ENCODE data around the gene NRG3. TPM values are rescaled to one million over a fixed set of nuclear protein-coding genes. Genes with fewer than 3 reads are reported as not detected.

Gene NRG3
- total and polyA plus RNA-seq, 5 donors: 0.23 to 3.4 (median 1.4) TPM

DNA sequence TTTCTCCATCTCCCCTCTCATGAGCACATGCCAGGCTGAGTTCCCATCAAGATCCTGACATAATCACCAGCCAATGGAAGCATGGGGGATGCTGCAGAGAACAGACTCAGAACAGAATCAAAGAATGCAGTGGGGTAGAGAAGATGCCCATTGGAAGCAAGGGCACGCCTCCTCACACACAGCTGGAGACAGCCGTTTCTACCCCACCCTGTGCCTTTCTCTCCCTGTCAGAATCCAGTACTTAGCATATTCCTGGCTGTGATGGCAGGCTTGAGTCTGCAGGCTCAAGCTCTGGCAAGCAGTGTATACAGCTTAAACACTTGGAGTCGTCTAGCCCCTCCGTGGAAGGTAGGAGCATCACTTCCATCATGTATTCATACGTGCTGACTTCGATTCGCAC, 867.9 kb downstream of the NRG3 start:
- no peak for DNase-seq
- Histone ChIP-seq H3K4me1 (ENCODE audit: control insufficient read depth, insufficient read depth, low read length) (no peaks in the 10 kb centered on the region), H3K4me3 (ENCODE audit: low read length) (no peak overlapping the region), H3K9me3 (ENCODE audit: control insufficient read depth, low read length) (no peaks in the 10 kb centered on the region), H3K27ac (ENCODE audit: low read length) (no peak overlapping the region), H3K27me3 (ENCODE audit: control insufficient read depth, insufficient read depth) (no peaks in the 10 kb centered on the region)
- no peak for ATAC-seq
- 79% methylated on average over 7 of the region's 7 CpGs for WGBS
- intact Hi-C loops (cut with DNase I): no loop called here

DNA sequence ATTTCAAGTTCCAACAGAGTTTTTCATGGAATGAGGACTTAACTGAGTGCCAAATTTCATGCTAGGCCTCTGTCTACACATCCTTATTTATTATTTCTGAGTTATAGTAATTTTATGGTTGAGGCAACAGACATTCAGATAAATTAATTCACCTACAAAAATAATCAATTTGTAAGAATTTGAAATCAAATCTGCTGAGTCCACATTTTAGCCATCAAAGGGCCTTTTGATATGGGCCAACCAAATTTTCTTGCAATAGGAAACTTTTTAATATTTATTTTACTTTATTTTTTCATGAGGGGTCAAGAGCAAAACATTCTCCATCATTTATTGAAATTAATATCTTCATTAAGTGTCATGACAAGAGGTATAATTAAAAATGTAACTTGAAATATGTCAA, 875.5 kb downstream of the NRG3 start:
- ATAC-seq: no peak
- no peak overlapping the region for H3K4me3 ChIP-seq (ENCODE audit: low read length)
- intact Hi-C loops (cut with DNase I): no loop called here

DNA sequence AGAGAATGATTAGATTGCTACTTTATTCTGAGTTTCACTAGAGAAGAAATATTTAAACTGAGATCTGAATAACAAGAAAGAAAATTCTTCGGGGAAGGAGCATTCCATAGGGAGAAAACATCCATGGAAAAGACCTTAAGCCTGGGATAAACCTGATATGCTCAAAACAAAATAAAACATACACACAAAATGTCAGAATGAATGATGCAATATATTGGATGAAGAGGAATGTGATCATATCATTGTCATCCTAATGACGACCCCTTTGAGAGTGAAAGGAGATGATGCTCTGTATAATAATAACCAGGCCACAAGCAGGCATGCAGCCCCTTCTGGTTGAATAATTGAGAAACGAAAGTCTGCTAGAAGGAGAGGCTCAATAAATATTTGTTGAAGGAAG, 882.4 kb downstream of the NRG3 start:
- no peaks in the 10 kb centered on the region for H3K4me1 ChIP-seq (ENCODE audit: control insufficient read depth, insufficient read depth, low read length)
- WGBS: 76% methylated on average over 3 of the region's 3 CpGs
- H3K4me3 ChIP-seq (ENCODE audit: low read length): no peak overlapping the region
- H3K27ac ChIP-seq (ENCODE audit: low read length): no peak overlapping the region
- ATAC-seq: no peak
- H3K9me3 ChIP-seq (ENCODE audit: control insufficient read depth, low read length): no peaks in the 10 kb centered on the region
- DNase-seq: no peak
- intact Hi-C loops (cut with DNase I): no loop called here
- H3K27me3 ChIP-seq (ENCODE audit: control insufficient read depth, insufficient read depth): no peaks in the 10 kb centered on the region

More for the DNA sequence above, 875.5 kb downstream of the NRG3 start:
- Histone ChIP-seq H3K27ac (ENCODE audit: low read length) (no peak overlapping the region), H3K9me3 (ENCODE audit: control insufficient read depth, low read length) (no peaks in the 10 kb centered on the region), H3K27me3 (ENCODE audit: control insufficient read depth, insufficient read depth) (no peaks in the 10 kb centered on the region), H3K4me1 (ENCODE audit: control insufficient read depth, insufficient read depth, low read length) (no peaks in the 10 kb centered on the region)
- DNase-seq: no peak

DNA sequence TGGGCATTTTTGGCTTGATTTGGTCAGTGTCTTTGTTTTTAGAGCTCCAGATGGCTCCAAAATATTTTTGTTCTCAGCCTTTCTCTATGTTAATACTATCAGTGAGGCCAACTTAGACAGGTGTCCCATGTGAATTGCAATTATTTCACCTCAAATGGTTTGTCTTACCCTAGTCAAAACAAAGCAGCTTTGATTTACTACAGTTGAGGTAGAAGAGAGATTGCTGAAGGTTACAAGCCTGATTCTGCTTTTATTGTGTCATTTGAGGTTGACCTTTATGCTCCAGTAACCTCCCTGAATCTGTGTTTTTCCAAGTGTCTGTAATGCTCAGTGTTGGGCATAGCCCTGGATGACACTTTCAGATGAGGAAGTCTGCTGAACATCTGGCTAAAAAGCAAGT, 882.9 kb downstream of the NRG3 start:
- ATAC-seq: no peak
- H3K4me1 ChIP-seq (ENCODE audit: control insufficient read depth, insufficient read depth, low read length): no peaks in the 10 kb centered on the region
- intact Hi-C loops (cut with DNase I): no loop called here

DNA sequence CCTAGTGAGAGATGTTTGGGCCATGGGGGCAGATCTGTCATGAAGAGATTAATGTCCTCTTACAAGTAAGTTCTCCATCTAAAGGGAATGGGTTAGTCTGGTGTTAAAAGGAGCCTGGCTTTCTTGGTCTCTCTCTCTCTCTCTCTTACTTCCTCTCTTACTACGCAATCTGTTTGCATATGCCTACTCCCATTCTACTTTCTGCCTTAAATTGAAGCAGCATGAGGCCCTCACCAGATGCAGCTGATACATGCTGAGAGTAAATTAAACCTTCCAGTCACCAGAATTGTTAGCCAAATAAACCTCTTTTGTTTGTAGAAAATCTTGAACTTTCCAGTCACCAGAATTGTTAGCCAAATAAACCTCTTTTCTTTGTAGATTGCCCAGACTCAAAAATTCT, 884.1 kb downstream of the NRG3 start:
- Histone ChIP-seq H3K4me1 (ENCODE audit: control insufficient read depth, insufficient read depth, low read length) (no peaks in the 10 kb centered on the region), H3K27ac (ENCODE audit: low read length) (no peak overlapping the region), H3K27me3 (ENCODE audit: control insufficient read depth, insufficient read depth) (no peaks in the 10 kb centered on the region), H3K9me3 (ENCODE audit: control insufficient read depth, low read length) (no peaks in the 10 kb centered on the region), H3K4me3 (ENCODE audit: low read length) (no peak overlapping the region)
- DNase-seq: no peak
- WGBS: 96% methylated on average over 1 of the region's 1 CpG
- intact Hi-C loops (cut with DNase I): no loop called here
- ATAC-seq: no peak

More for the DNA sequence above, 882.9 kb downstream of the NRG3 start:
- no peak overlapping the region for H3K27ac ChIP-seq (ENCODE audit: low read length)
- H3K27me3 ChIP-seq (ENCODE audit: control insufficient read depth, insufficient read depth): no peaks in the 10 kb centered on the region
- H3K4me3 ChIP-seq (ENCODE audit: low read length): no peak overlapping the region
- DNase-seq: no peak
- H3K9me3 ChIP-seq (ENCODE audit: control insufficient read depth, low read length): no peaks in the 10 kb centered on the region

DNA sequence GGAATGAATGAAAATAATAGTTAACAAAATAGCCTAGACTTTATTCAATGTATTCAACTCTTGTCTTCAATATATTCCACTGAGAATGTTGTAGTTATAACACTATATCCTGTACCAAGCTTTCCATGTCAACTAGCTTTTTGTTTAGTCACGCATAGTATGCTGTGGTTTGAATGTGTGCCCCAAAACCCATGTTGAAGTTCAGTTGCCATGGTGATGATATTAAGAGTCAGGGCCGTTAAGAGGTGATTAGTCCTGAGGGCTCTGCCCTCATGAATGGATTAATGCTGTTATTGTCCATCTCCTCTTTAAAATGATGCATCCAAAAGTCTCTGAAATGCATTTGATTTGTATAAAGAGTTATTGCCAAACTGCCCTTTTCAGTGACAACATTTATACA, 887.6 kb downstream of the NRG3 start:
- Histone ChIP-seq H3K9me3 (ENCODE audit: control insufficient read depth, low read length) (no peaks in the 10 kb centered on the region), H3K27me3 (ENCODE audit: control insufficient read depth, insufficient read depth) (no peaks in the 10 kb centered on the region), H3K4me3 (ENCODE audit: low read length) (no peak overlapping the region), H3K4me1 (ENCODE audit: control insufficient read depth, insufficient read depth, low read length) (no peaks in the 10 kb centered on the region), H3K27ac (ENCODE audit: low read length) (no peak overlapping the region)
- DNase-seq (no peak), ATAC-seq (no peak)
- 88% methylated on average over 2 of the region's 2 CpGs for WGBS
- intact Hi-C loops (cut with DNase I): no loop called here

DNA sequence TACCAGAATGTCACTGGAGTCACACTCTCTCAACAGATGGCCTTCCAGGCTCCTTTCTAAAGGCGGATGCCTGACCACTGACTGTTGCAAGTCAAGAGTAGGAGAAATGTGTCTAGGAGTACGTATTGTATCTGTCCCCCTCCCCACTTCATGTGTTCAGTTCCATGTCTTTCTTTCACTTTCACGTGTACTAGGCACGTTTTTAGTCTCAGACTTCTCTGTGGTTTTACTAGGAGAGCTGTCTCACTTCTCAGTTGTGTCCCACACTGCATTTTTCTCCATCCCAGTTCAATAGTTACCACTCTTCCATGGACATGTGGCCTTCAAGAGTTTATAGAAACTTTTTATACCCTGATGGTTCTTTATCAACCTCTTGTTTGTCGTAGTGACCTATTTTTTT, 893.0 kb downstream of the NRG3 start:
- Histone ChIP-seq H3K4me1 (ENCODE audit: control insufficient read depth, insufficient read depth, low read length) (no peaks in the 10 kb centered on the region), H3K27ac (ENCODE audit: low read length) (no peak overlapping the region), H3K4me3 (ENCODE audit: low read length) (no peak overlapping the region), H3K9me3 (ENCODE audit: control insufficient read depth, low read length) (no peaks in the 10 kb centered on the region), H3K27me3 (ENCODE audit: control insufficient read depth, insufficient read depth) (no peaks in the 10 kb centered on the region)
- intact Hi-C loops (cut with DNase I): no loop called here
- ATAC-seq: no peak
- WGBS: 79% methylated on average over 5 of the region's 5 CpGs
- DNase-seq: no peak

DNA sequence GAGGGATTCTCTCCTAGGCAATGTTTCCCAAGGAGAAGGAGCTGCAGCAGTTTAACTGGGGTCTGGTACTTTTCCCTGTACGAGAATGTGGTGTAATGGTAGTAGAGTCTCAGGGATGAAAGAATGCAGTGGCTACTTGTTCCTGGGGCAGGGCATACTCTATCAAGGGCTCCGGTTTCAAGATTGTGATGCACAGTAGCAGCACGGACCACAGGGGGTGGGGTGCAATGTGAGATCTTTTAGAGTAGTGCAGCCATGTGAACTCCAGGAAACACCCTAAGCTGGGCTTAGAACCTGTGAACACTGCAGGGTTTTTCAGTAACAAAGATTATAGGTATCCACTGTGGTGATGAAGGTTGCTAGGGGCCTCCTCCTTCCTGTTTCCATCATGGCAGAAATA, 903.9 kb downstream of the NRG3 start:
- 82% methylated on average over 3 of the region's 3 CpGs for WGBS
- H3K27ac ChIP-seq (ENCODE audit: low read length): no peak overlapping the region
- no peaks in the 10 kb centered on the region for H3K27me3 ChIP-seq (ENCODE audit: control insufficient read depth, insufficient read depth)
- H3K9me3 ChIP-seq (ENCODE audit: control insufficient read depth, low read length): no peaks in the 10 kb centered on the region
- H3K4me1 ChIP-seq (ENCODE audit: control insufficient read depth, insufficient read depth, low read length): no peaks in the 10 kb centered on the region
- H3K4me3 ChIP-seq (ENCODE audit: low read length): no peak overlapping the region
- ATAC-seq (no peak), DNase-seq (no peak)
- intact Hi-C loops (cut with DNase I): no loop called here

DNA sequence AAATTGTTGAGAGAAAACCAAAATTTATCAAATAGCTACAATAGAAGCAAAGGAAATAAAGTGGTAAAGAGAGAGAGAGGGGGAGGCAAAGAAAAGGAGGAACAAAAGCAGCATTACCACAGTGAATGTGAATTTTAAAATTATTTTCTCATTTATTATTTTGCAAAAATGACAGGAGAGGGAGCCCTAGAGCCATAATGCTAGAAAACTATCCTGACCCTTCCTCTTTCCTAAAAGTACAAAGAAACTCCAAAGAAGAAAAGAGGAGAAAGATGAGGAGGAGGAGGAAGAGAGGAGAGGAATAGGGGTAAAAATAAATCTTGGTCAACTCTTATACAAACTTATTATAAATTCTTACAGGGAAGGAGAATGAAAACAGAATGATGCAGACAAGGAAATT, 921.5 kb downstream of the NRG3 start:
- Histone ChIP-seq H3K27ac (ENCODE audit: low read length) (no peak overlapping the region), H3K9me3 (ENCODE audit: control insufficient read depth, low read length) (no peaks in the 10 kb centered on the region), H3K27me3 (ENCODE audit: control insufficient read depth, insufficient read depth) (no peaks in the 10 kb centered on the region), H3K4me1 (ENCODE audit: control insufficient read depth, insufficient read depth, low read length) (no peaks in the 10 kb centered on the region), H3K4me3 (ENCODE audit: low read length) (no peak overlapping the region)
- DNase-seq: no peak
- ATAC-seq: no peak
- intact Hi-C loops (cut with DNase I): loop anchor here in 1 of 4 donors (10.0 kb wide), 1 partner anchor 1078 kb away; no protein-coding TSS in a partner anchor

DNA sequence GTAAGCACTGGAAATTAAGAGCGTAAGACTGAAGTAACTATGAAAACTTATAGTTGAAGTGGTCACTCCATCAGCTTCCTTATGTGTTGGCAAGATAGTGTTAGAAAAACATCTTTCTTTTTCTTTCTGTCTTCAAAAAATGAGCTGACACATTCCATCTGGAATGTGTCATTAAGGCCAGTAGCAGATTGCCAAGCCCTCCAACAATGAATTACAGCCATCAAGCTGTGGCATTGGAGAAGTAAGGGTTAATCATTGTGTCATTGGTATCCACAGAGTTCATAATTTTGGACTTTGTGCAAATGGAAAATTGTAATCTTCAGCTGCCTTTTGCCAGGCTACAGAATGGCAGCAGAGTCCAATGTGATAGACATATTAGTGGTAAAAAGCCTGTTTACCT, 926.3 kb downstream of the NRG3 start:
- no peaks in the 10 kb centered on the region for H3K9me3 ChIP-seq (ENCODE audit: control insufficient read depth, low read length)
- no peaks in the 10 kb centered on the region for H3K27me3 ChIP-seq (ENCODE audit: control insufficient read depth, insufficient read depth)
- no peak overlapping the region for H3K27ac ChIP-seq (ENCODE audit: low read length)
- H3K4me1 ChIP-seq (ENCODE audit: control insufficient read depth, insufficient read depth, low read length): no peaks in the 10 kb centered on the region
- no peak overlapping the region for H3K4me3 ChIP-seq (ENCODE audit: low read length)
- 99% methylated on average over 1 of the region's 1 CpG for WGBS
- no peak for DNase-seq
- intact Hi-C loops (cut with DNase I): loop anchor here in 1 of 4 donors (5.0 kb wide), 1 partner anchor 1071 kb away; no protein-coding TSS in a partner anchor
- no peak for ATAC-seq

DNA sequence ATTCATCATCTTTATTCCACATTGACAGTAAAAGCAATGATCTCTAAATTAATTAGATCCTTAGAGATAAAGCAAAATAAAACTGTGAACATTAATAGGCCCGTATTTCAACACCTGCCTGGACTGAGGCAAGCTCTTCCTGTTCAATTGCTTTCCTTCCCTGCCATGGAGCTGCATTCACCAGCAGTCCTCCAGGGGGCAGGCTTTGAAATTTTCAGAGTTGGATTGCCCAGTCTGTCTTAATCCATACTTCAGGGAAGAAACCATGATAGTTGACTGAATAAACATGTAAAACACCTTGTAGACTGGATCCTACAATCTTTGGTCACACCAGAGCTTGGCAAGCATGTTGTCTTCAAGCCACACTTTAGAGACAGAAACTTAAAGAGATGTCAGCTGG, 936.6 kb downstream of the NRG3 start:
- Histone ChIP-seq H3K4me1 (ENCODE audit: control insufficient read depth, insufficient read depth, low read length) (no peaks in the 10 kb centered on the region), H3K27me3 (ENCODE audit: control insufficient read depth, insufficient read depth) (no peaks in the 10 kb centered on the region), H3K27ac (ENCODE audit: low read length) (no peak overlapping the region), H3K9me3 (ENCODE audit: control insufficient read depth, low read length) (no peaks in the 10 kb centered on the region), H3K4me3 (ENCODE audit: low read length) (no peak overlapping the region)
- WGBS: 65% methylated on average over 1 of the region's 1 CpG
- DNase-seq (no peak), ATAC-seq (no peak)
- intact Hi-C loops (cut with DNase I): no loop called here

DNA sequence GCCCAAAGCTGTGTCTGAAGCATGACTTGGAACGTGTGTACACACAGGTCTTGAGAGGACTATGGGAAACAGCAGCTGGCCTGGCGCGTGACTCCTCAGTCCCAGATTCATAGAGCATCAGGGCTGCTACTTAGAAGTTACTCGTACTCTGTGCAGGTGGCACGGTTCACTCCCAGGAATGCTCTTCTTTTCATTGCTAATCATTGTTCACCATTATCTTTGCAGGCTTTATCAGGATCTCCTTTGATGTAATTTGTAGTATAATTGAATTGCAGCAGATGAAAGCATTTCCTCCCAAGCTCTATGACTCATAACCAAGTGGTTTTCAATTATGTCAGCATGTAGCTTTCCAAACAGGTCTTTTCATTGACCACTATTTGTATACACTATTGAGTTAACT, 938.9 kb downstream of the NRG3 start:
- no peak overlapping the region for H3K4me3 ChIP-seq (ENCODE audit: low read length)
- intact Hi-C loops (cut with DNase I): no loop called here

More for the DNA sequence above, 938.9 kb downstream of the NRG3 start:
- 68% methylated on average over 5 of the region's 5 CpGs for WGBS
- Histone ChIP-seq H3K27me3 (ENCODE audit: control insufficient read depth, insufficient read depth) (no peaks in the 10 kb centered on the region), H3K9me3 (ENCODE audit: control insufficient read depth, low read length) (no peaks in the 10 kb centered on the region), H3K4me1 (ENCODE audit: control insufficient read depth, insufficient read depth, low read length) (no peaks in the 10 kb centered on the region), H3K27ac (ENCODE audit: low read length) (no peak overlapping the region)
- no peak for DNase-seq
- no peak for ATAC-seq
